Fibroblast of villous mesenchyme (primary cell): ENCODE measurements around the gene NRG2. TPM values are rescaled to one million over a fixed set of nuclear protein-coding genes. Genes with fewer than 3 reads are reported as not detected.

Source experiments
- DNase-seq: peaks from one replicate; pipeline ENCODE4 v3.0.0-alpha.2; 2010; ENCODE audit warnings: low read depth
- H3K4me3 ChIP-seq: 2 replicates; pipeline ENCODE4 v1.5.1; 2011; ENCODE audit warnings: low read depth, mild to moderate bottlenecking, low read length
- total RNA-seq: library from RNA; depleted of rRNA; stranded (reverse); fragments of >200 nt; gene quantifications from 2 replicates; pipeline ENCODE4 v1.2.3, GENCODE V29; 2012
- TF ChIP-seq, protein P1 (sequence below): IDR thresholded peaks from 2 replicates; pipeline ENCODE4 v1.5.1; 2012; ENCODE audit warnings: low read depth, mild to moderate bottlenecking, low read length; ENCODE audit not compliant: insufficient read depth

Gene NRG2
- total RNA-seq, 1 donor, result under 0.01 TPM

DNA sequence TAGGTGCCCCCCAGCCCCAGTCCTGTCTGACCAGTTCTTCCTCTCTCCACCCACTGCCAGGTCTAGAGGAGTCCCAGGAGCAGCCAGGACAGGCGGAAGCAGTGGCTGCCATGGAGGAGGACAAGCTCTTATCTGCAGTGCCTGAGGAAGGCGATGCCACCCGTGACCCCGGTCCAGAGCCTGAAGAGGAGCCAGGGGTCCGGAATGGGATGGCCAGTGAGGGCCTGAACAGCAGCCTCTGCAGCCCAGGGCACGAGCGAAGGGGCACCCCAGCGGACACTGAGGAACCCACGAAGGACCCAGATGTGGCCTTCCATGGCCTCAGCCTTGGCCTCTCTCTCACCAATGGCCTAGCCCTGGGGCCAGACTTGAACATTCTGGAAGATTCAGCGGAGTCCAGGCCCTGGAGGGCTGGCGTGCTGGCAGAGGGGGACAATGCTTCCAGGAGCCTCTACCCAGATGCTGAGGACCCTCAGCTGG is 233.7 kb downstream of the NRG2 start:
- TF ChIP-seq, protein P1, sequence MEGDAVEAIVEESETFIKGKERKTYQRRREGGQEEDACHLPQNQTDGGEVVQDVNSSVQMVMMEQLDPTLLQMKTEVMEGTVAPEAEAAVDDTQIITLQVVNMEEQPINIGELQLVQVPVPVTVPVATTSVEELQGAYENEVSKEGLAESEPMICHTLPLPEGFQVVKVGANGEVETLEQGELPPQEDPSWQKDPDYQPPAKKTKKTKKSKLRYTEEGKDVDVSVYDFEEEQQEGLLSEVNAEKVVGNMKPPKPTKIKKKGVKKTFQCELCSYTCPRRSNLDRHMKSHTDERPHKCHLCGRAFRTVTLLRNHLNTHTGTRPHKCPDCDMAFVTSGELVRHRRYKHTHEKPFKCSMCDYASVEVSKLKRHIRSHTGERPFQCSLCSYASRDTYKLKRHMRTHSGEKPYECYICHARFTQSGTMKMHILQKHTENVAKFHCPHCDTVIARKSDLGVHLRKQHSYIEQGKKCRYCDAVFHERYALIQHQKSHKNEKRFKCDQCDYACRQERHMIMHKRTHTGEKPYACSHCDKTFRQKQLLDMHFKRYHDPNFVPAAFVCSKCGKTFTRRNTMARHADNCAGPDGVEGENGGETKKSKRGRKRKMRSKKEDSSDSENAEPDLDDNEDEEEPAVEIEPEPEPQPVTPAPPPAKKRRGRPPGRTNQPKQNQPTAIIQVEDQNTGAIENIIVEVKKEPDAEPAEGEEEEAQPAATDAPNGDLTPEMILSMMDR, result no peak
- DNase-seq, result no peak
- no peak overlapping the region for H3K4me3 ChIP-seq

DNA sequence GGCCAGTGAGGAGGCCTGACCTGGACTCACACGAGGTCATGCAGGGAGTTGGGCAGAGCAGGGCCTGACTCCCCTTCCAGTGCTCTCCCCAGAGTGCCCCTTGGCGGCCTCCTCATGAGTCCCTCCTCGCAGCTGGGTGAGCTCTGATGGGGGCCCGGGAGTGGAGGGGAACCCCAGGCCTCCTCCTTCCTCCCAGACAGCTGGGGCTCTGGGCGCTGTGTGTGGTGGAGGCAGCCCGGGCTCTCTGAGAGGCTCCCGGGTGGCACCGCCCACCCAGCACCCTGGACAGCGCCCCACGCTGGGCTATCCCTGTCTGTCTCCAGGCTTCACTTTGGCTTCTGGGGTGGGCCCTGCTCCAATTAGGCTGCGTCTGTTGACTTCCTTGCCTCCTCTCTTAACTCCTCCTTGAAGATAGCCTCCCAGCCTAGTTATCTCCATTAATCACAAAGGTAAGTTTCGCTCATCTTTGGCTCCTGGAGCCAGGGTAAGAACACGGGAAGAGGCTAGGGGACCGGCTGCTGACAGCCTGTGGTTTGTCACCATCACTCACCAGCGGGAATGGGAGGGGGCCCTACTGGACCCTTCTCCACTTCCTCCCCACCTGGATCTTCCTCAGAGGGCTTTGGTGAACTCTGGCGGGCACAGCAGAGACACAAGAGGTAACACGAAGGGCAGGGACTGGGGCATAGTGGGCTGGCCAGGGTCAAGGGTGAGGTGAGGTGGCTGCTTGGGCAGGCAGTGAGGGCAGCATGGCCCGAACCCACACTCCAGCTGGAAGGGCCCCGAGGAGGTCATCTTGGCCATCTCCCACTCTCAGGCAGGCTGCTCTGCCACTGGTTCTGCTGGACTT is 234.4 kb downstream of the NRG2 start:
- no peak overlapping the region for H3K4me3 ChIP-seq
- TF ChIP-seq, protein P1, result no peak
- peak; percentile 35 for DNase-seq

DNA sequence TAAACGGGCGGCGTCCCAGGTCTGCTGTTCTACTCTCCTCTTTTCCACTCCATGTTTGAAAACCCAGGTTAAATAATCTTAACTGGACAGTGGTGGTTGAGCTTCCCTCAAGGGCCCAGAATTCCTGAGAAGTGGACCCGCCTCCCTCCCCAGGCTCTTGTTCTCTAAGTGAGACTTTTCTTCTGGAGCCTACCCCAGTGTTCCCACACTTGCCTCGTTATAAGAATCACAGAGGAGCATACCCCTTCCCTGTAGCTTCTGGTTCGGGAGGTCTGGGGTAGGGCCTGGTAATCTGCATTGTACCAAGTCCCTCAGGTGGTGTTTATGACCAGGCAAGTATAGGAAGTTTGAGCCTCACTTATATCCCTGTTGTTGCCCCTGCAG is 235.5 kb downstream of the NRG2 start:
- TF ChIP-seq, protein P1, result no peak
- no peak overlapping the region for H3K4me3 ChIP-seq
- no peak for DNase-seq

DNA sequence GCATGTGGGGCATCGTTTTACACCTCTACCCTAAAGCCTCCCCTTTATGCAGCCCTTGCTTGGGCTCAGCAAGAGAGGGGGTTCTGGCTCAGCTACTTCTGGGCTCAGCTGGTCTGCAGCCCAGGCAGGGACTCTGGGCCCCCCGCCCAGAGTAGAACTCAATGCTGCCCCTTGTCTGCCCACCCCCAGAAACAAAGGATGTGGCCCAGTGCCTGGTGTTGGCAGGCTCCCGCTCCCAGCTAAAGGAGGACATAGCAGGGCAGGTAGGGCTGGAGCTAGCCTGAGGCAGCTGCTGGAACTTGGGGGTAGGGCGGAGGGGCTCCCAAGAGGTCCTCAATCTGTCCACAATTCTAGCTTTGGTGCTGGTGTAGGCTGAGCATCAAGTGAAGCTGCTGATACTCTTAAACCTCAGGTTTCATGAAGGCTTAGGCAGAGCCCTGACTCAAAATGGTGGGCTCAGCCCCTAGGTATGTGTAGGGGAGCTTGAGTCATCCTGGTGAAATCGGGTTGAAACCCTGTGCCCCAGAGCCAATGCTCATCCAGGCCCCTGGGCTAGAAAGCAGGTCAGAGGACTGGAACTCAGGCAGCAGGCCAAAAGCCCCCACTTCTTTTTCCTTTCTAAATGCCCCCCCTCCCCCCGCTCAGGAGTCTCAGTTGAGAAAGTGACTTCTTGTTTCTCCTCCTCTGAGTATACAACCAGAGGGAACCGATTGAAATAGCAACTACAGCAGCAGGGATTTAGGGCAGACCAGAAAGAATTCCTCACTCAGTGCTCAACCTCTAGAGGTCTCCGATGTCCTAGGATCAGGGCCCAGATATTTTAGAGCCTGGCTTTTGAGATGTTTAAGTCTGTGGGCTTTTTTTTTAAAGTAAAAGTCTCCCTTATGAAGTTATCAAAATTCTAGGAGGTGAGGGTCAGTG is 236.1 kb downstream of the NRG2 start:
- TF ChIP-seq, protein P1, result no peak
- H3K4me3 ChIP-seq, result no peak overlapping the region
- no peak for DNase-seq

DNA sequence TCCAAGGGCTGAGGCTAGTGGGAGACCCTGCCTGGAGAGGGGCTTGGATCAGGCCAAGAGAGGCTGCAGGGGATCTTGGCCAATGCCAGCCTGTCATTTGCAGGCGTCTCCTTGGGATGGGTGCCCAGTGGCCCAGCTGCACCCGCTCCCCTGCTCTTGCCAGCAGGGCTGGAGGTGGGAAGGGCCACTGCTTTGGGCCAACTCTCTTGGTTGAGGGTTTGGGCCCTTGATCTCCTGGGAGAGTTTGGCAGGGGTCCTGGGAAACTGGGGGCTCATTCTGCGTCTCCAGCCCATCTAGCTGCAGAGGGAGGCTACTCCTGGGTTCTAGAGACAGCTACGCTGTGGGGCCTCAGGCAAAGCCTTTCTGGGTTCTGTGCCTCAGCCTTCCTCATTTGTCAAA is 237.0 kb downstream of the NRG2 start:
- H3K4me3 ChIP-seq, result no peak overlapping the region
- TF ChIP-seq, protein P1, result no peak
- no peak for DNase-seq

DNA sequence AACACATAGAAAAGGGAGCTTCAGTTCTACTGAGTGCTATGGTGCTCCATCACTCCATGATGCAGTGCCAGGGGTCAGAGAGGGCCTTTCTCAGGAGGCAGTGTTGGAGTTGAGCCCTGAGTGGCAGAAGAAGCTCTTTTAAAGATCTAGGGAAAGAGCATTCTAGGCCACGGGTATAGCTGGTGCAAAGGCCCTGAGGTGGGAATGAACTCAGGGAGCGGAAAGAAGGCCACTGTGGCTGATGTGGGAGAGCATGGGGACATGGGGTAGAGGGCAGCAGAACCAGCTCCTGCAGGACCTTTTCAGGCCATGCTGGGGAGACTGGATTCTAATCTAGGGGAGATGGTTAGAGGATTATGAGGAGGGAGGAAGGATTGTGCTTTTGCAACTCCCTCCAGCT is 237.6 kb downstream of the NRG2 start:
- TF ChIP-seq, protein P1, result no peak
- no peak overlapping the region for H3K4me3 ChIP-seq
- no peak for DNase-seq
